GM18502 (cell line): ENCODE results near the gene CCNK.
A peak's percentile ranks its signal among the peaks of the same experiment; 100 is the strongest.

Source experiments
- ATAC-seq: cut with Tn5 transposase; IDR thresholded peaks from one replicate; pipeline ENCODE4 v1.9.1; 2021; ENCODE audit warnings: mild to moderate bottlenecking; ENCODE audit not compliant: unreplicated experiment, poor library complexity

CCNK gene

GRCh38 chr14:99517643-99518381 lies 36.6 kb downstream of the CCNK start:
- ATAC-seq, result no peak

- peak; percentile 79 for ATAC-seq
Observed at GRCh38 chr14:99518441-99519346, 37.5 kb downstream of the CCNK start.

- no peak for ATAC-seq
Observed at GRCh38 chr14:99519347-99519881, 38.2 kb downstream of the CCNK start.

GRCh38 chr14:99519931-99520421 lies 38.8 kb downstream of the CCNK start:
- no peak for ATAC-seq

GRCh38 chr14:99520571-99521081 lies 39.4 kb downstream of the CCNK start:
- no peak for ATAC-seq

GRCh38 chr14:99521176-99522024 lies 40.2 kb downstream of the CCNK start:
- ATAC-seq, result no peak

- no peak for ATAC-seq
Observed at GRCh38 chr14:99522025-99522401, 40.8 kb downstream of the CCNK start.

GRCh38 chr14:99522457-99522891 lies 41.3 kb downstream of the CCNK start:
- ATAC-seq, result no peak

- no peak for ATAC-seq
Observed at GRCh38 chr14:99522934-99523703, 41.9 kb downstream of the CCNK start.

GRCh38 chr14:99523704-99524055 lies 42.5 kb downstream of the CCNK start:
- no peak for ATAC-seq

- no peak for ATAC-seq
Observed at GRCh38 chr14:99524091-99524661, 43.0 kb downstream of the CCNK start.

GRCh38 chr14:99524804-99525698 lies 43.8 kb downstream of the CCNK start:
- no peak for ATAC-seq

GRCh38 chr14:99525699-99526080 lies 44.5 kb downstream of the CCNK start:
- ATAC-seq, result no peak

- no peak for ATAC-seq
Observed at GRCh38 chr14:99527026-99527425, 45.8 kb downstream of the CCNK start.

GRCh38 chr14:99527427-99528076 lies 46.3 kb downstream of the CCNK start:
- no peak for ATAC-seq

GRCh38 chr14:99529899-99530298 lies 48.7 kb downstream of the CCNK start:
- no peak for ATAC-seq

- ATAC-seq, result no peak
Observed at GRCh38 chr14:99530407-99531155, 49.4 kb downstream of the CCNK start.
